OCI-LY7 (cell line): Measurements from ENCODE around the gene OR6A2. TPM values are rescaled to one million over a fixed set of nuclear protein-coding genes. Genes with fewer than 3 reads are reported as not detected.

ENCODE experiments used
- BruUV-seq: library from RNA; stranded (reverse); fragments of 400-500 nt; replicated peaks from 2 replicates; lab custom pipeline; 2021; lab: Mats Ljungman, UMichigan
- CTCF ChIA-PET: fragments of 300-600 bp; sonication (Branson Sonifier 250); formaldehyde crosslinking; loops from one replicate; lab custom pipeline; 2022; ENCODE audit warnings: antibody characterized with exemption; ENCODE audit not compliant: unreplicated experiment; lab: Charles Lee
- POLR2A ChIA-PET: fragments of 300-600 bp; sonication (Branson Sonifier 250); formaldehyde crosslinking; loops from one replicate; lab custom pipeline; 2022; ENCODE audit warnings: antibody characterized with exemption; lab: Charles Lee
- DNase-seq: peaks from one replicate; pipeline ENCODE4 v3.0.0-alpha.2; 2015; ENCODE audit warnings: low spot score
- H2AFZ ChIP-seq: fragments of 200-600 bp; sonication (generic), shearing (Covaris generic); 2 replicates; pipeline ENCODE4 v1.6.1; 2014; ENCODE audit warnings: mild to moderate bottlenecking, antibody characterized with exemption, low read length, moderate library complexity
- H3K27ac ChIP-seq: fragments of 200-600 bp; sonication (generic); 2 replicates; pipeline ENCODE4 v1.5.1; 2014; ENCODE audit warnings: mixed run types, low read depth, mild to moderate bottlenecking, moderate library complexity, low read length, inconsistent platforms; ENCODE audit not compliant: poor library complexity, severe bottlenecking
- H3K36me3 ChIP-seq: fragments of 200-600 bp; sonication (generic); 2 replicates; pipeline ENCODE4 v1.6.1; 2014; ENCODE audit warnings: mild to moderate bottlenecking, antibody characterized with exemption, low read length, moderate library complexity, mixed read lengths; ENCODE audit not compliant: insufficient read depth
- H3K4me1 ChIP-seq: fragments of 200-600 bp; sonication (generic); 2 replicates; pipeline ENCODE4 v1.5.1; 2014; ENCODE audit warnings: mild to moderate bottlenecking, low read length; ENCODE audit not compliant: insufficient read depth, poor library complexity, severe bottlenecking
- H3K4me2 ChIP-seq: fragments of 200-600 bp; sonication (generic); 2 replicates; pipeline ENCODE4 v1.6.1; 2014; ENCODE audit warnings: mild to moderate bottlenecking, low read length
- H3K4me3 ChIP-seq: fragments of 200-600 bp; sonication (generic); 2 replicates; pipeline ENCODE4 v1.5.1; 2014; ENCODE audit warnings: mild to moderate bottlenecking, low read depth, low read length; ENCODE audit not compliant: poor library complexity, severe bottlenecking
- H3K79me2 ChIP-seq: fragments of 200-600 bp; sonication (generic); 2 replicates; pipeline ENCODE4 v1.6.1; 2016; ENCODE audit warnings: low read depth, mild to moderate bottlenecking, low read length, moderate library complexity, mixed read lengths; ENCODE audit not compliant: insufficient read depth
- H3K9me2 ChIP-seq: fragments of 200-600 bp; sonication (generic); 2 replicates; pipeline ENCODE4 v1.6.1; 2016; ENCODE audit warnings: mild to moderate bottlenecking, low read length, mixed read lengths; ENCODE audit not compliant: insufficient read depth
- H3K9me3 ChIP-seq: fragments of 200-600 bp; sonication (generic); 2 replicates; pipeline ENCODE4 v1.6.1; 2014; ENCODE audit warnings: mild to moderate bottlenecking, mixed run types, low read length, mixed read lengths
- H4K20me1 ChIP-seq: fragments of 200-600 bp; sonication (generic); 2 replicates; pipeline ENCODE4 v1.6.1; 2014; ENCODE audit warnings: mild to moderate bottlenecking, antibody characterized with exemption, low read length, moderate library complexity, mixed read lengths; ENCODE audit not compliant: insufficient read depth
- EZH2phosphoT487 ChIP-seq: fragments of 200-600 bp; sonication (generic); IDR thresholded peaks from 2 replicates; pipeline ENCODE4 v1.6.1; 2018; ENCODE audit warnings: low read depth, borderline replicate concordance, mild to moderate bottlenecking, mixed run types, antibody characterized with exemption, low read length, moderate library complexity, mixed read lengths
- intact Hi-C: fragments of 100-400 bp; cut with micrococcal nuclease; formaldehyde crosslinking; loops from one replicate; pipeline ENCODE4 v1.10.0; 2022; ENCODE audit not compliant: unreplicated experiment
- total RNA-seq, 2 experiments: library from RNA; depleted of rRNA in 1 of 2; stranded (reverse); fragments of >200 nt in 1 of 2; shearing (Covaris generic) in 1 of 2; gene quantifications; 2 replicates each; pipeline ENCODE4 v1.2.3, GENCODE V29; 2014 to 2022
- TF ChIP-seq, protein P1 (sequence below): fragments of 200-600 bp; sonication (generic); conservative IDR thresholded peaks from 2 replicates; pipeline ENCODE4 v1.5.1; 2014; ENCODE audit warnings: mild to moderate bottlenecking, antibody characterized with exemption, low read length, moderate library complexity, mixed read lengths

OR6A2 gene
- total RNA-seq, 2 experiments from 2014 or later: 2.2 TPM

- intact Hi-C loops: no loop called here
- H4K20me1 ChIP-seq: no peaks in the 10 kb centered on the region
- POLR2A ChIA-PET: interaction anchor here (0.6 to 2.6 kb wide), 8 partner anchors 9 to 831 kb away, joined by 3 to 8 read pairs (median 4); no protein-coding TSS in a partner anchor
- peak overlapping the region; percentile 61; the same call in 1 of the 2 replicates for H3K4me2 ChIP-seq
- no TSS peak for BruUV-seq
- H3K79me2 ChIP-seq: no peaks in the 10 kb centered on the region
- peak overlapping the region; percentile 85; the same call in 1 of the 2 replicates for H2AFZ ChIP-seq
- peaks cover 5% of the 10 kb centered on the region; the same call in 1 of the 2 replicates for H3K9me3 ChIP-seq
- TF ChIP-seq, protein P1, sequence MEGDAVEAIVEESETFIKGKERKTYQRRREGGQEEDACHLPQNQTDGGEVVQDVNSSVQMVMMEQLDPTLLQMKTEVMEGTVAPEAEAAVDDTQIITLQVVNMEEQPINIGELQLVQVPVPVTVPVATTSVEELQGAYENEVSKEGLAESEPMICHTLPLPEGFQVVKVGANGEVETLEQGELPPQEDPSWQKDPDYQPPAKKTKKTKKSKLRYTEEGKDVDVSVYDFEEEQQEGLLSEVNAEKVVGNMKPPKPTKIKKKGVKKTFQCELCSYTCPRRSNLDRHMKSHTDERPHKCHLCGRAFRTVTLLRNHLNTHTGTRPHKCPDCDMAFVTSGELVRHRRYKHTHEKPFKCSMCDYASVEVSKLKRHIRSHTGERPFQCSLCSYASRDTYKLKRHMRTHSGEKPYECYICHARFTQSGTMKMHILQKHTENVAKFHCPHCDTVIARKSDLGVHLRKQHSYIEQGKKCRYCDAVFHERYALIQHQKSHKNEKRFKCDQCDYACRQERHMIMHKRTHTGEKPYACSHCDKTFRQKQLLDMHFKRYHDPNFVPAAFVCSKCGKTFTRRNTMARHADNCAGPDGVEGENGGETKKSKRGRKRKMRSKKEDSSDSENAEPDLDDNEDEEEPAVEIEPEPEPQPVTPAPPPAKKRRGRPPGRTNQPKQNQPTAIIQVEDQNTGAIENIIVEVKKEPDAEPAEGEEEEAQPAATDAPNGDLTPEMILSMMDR: no peak
- no peak for TF ChIP-seq EZH2phosphoT487
- no peak for DNase-seq
- no peak overlapping the region for H3K4me3 ChIP-seq
- H3K4me1 ChIP-seq: peaks cover 25% of the 10 kb centered on the region
- H3K9me2 ChIP-seq: no peaks in the 10 kb centered on the region; the same call in 1 of the 2 replicates
- no peak overlapping the region for H3K27ac ChIP-seq
- CTCF ChIA-PET: interaction anchor here (1.1 to 2.3 kb wide), 3 partner anchors 8 to 64 kb away, joined by 3 to 12 read pairs (median 6); partner anchors contain the start of gene MRPL17
- no peaks in the 10 kb centered on the region; the same call in 1 of the 2 replicates for H3K36me3 ChIP-seq
Observed at GRCh38 chr11:6747097-6747668, 52.3 kb downstream of the OR6A2 start.

DNA sequence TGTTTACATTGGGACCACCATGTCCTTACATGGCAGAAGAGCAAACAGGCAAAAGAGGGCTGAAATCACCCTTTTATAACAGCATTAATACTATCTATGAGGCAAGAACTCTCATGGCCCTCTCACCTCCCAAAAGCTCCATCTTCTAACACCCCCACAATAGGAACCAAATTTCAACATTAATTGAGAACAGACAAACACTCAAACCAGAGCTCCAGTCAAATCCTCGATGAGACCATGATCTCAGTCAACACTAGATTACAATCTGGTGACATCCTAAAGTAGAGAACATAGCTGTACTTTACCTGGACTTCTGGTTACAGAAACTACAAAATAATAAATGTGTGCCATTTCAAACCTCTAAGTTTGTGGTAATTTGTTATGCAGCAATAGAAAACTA, 52.9 kb downstream of the OR6A2 start:
- Histone ChIP-seq H3K36me3 (no peaks in the 10 kb centered on the region; the same call in 1 of the 2 replicates), H3K27ac (peak overlapping the region; percentile 13), H4K20me1 (no peaks in the 10 kb centered on the region), H3K4me2 (peak overlapping the region; percentile 61), H3K4me1 (peaks cover 25% of the 10 kb centered on the region), H3K9me2 (no peaks in the 10 kb centered on the region; the same call in 1 of the 2 replicates), H3K79me2 (no peaks in the 10 kb centered on the region), H3K4me3 (peak overlapping the region; percentile 57), H2AFZ (peak overlapping the region; percentile 85), H3K9me3 (peaks cover 5% of the 10 kb centered on the region; the same call in 1 of the 2 replicates)
- no peak for DNase-seq
- intact Hi-C loops: no loop called here
- TF ChIP-seq EZH2phosphoT487: no peak
- TF ChIP-seq, protein P1: no peak
- BruUV-seq: no TSS peak
- ChIA-PET POLR2A (interaction anchor here (0.6 to 2.6 kb wide), 9 partner anchors 8 to 831 kb away, joined by 3 to 9 read pairs (median 4); no protein-coding TSS in a partner anchor), CTCF (interaction anchor here (1.1 to 2.3 kb wide), 3 partner anchors 8 to 63 kb away, joined by 3 to 12 read pairs (median 6); partner anchors contain the start of gene MRPL17)
